H1 (cell line): ENCODE measurements around the gene MED16. TPM values are rescaled to one million over a fixed set of nuclear protein-coding genes. Genes with fewer than 3 reads are reported as not detected.
A peak's percentile ranks its signal among the peaks of the same experiment; 100 is the strongest.

Source experiments
- CTCF ChIA-PET: fragments of 300-600 bp; sonication (Branson Sonifier 250); formaldehyde crosslinking; loops from one replicate; lab custom pipeline; 2021; ENCODE audit not compliant: partially characterized antibody; lab: Charles Lee
- POLR2A ChIA-PET: fragments of 300-600 bp; sonication (Branson Sonifier 250); formaldehyde crosslinking; loops from one replicate; lab custom pipeline; 2021; ENCODE audit warnings: inconsistent platforms; ENCODE audit not compliant: partially characterized antibody; lab: Charles Lee
- DNase-seq, 2 experiments: peaks; one replicate each; pipeline versions ENCODE4 v3.0.0 to v3.0.0-alpha.2; 2010 to 2022; ENCODE audit warnings: low spot score in 2 of 2, low read depth in 1 of 2, mixed read lengths in 1 of 2
- FAIRE-seq: peaks from 2 replicates; lab custom pipeline; 2011; peaks lifted over from hg19 to GRCh38; lab: Jason Lieb, UNC
- H2AFZ ChIP-seq: 2 replicates; pipeline ENCODE4 v1.8.1; 2012; ENCODE audit warnings: low read length, inconsistent platforms
- H2AK5ac ChIP-seq: 2 replicates; pipeline ENCODE4 v1.6.1; 2013; ENCODE audit warnings: low read depth, low read length
- H2BK120ac ChIP-seq: replicated peaks from 2 replicates; pipeline ENCODE3; 2013; ENCODE audit warnings: low read depth, low read length, inconsistent platforms
- H2BK12ac ChIP-seq: 2 replicates; pipeline ENCODE4 v1.6.1; 2013; ENCODE audit warnings: low read depth, low read length
- H2BK15ac ChIP-seq: 2 replicates; pipeline ENCODE4 v1.6.1; 2013; ENCODE audit warnings: low read length
- H2BK20ac ChIP-seq: 2 replicates; pipeline ENCODE4 v1.6.1; 2013; ENCODE audit warnings: low read length
- H2BK5ac ChIP-seq: 2 replicates; pipeline ENCODE4 v1.6.1; 2013; ENCODE audit warnings: low read depth, low read length
- H3K14ac ChIP-seq: 2 replicates; pipeline ENCODE4 v1.6.1; 2013; ENCODE audit warnings: inconsistent platforms; ENCODE audit not compliant: insufficient read length
- H3K18ac ChIP-seq: 2 replicates; pipeline ENCODE4 v1.6.1; 2013; ENCODE audit warnings: low read length; ENCODE audit errors: extremely low read depth
- H3K23ac ChIP-seq: 2 replicates; pipeline ENCODE4 v1.6.1; 2013; ENCODE audit warnings: inconsistent platforms; ENCODE audit not compliant: insufficient read length
- H3K23me2 ChIP-seq: 2 replicates; pipeline ENCODE4 v1.6.1; 2013; ENCODE audit warnings: low read depth, low read length
- H3K27ac ChIP-seq: 2 replicates; pipeline ENCODE4 v1.6.1; 2011; ENCODE audit warnings: low read depth, low read length, inconsistent platforms
- H3K27me3 ChIP-seq, 4 experiments: replicated peaks in 1 of 4; 1 replicate in 1 of 4; 2 replicates in 3 of 4; pipeline versions ENCODE4 v1.6.1 to v1.8.1; 2011 to 2013; ENCODE audit warnings: low read length in 3 of 4, mild to moderate bottlenecking in 3 of 4, inconsistent platforms in 2 of 4, mixed read lengths in 2 of 4, moderate library complexity in 1 of 4; ENCODE audit not compliant: control insufficient read depth in 3 of 4, insufficient read depth in 3 of 4; ENCODE audit errors: extremely low read depth in 1 of 4
- H3K36me3 ChIP-seq, 4 experiments: 2 replicates each; pipeline versions ENCODE4 v1.6.1 to v1.8.1; 2011 to 2013; ENCODE audit warnings: mild to moderate bottlenecking in 4 of 4, low read length in 3 of 4, moderate library complexity in 2 of 4, control low read depth in 1 of 4, inconsistent platforms in 1 of 4; ENCODE audit not compliant: insufficient read depth in 4 of 4, control insufficient read depth in 2 of 4
- H3K4ac ChIP-seq: replicated peaks from 2 replicates; pipeline ENCODE3; 2013; ENCODE audit warnings: low read length, low read depth, mixed read lengths, inconsistent platforms; ENCODE audit not compliant: insufficient read length
- H3K4me1 ChIP-seq, 4 experiments: replicated peaks in 1 of 4; 1 replicate in 1 of 4; 2 replicates in 3 of 4; pipeline versions ENCODE4 v1.6.1 to v1.8.1; 2011 to 2013; ENCODE audit warnings: low read length in 3 of 4, inconsistent platforms in 2 of 4, mixed read lengths in 1 of 4; ENCODE audit not compliant: insufficient read depth in 4 of 4, control insufficient read depth in 3 of 4
- H3K4me2 ChIP-seq, 2 experiments: 2 replicates each; pipeline versions ENCODE4 v1.6.1 to v1.8.1; 2011 to 2013; ENCODE audit warnings: low read depth in 2 of 2, low read length in 2 of 2, control low read depth in 1 of 2, inconsistent platforms in 1 of 2, mild to moderate bottlenecking in 1 of 2; ENCODE audit not compliant: insufficient read depth in 1 of 2
- H3K4me3 ChIP-seq, 4 experiments: fragments of 200-600, 300-600 bp in 1 of 4; sonication (generic), shearing (Covaris generic), sonication (Bioruptor Twin) in 1 of 4; 2 replicates each; pipeline versions ENCODE4 v1.5.1 to v1.8.1; 2011 to 2016; ENCODE audit warnings: low read length in 4 of 4, low read depth in 3 of 4, control low read depth in 2 of 4, inconsistent platforms in 2 of 4, mild to moderate bottlenecking in 2 of 4, mixed read lengths in 1 of 4, moderate library complexity in 1 of 4; ENCODE audit not compliant: insufficient read depth in 2 of 4; ENCODE audit errors: extremely low read depth in 1 of 4
- H3K56ac ChIP-seq: replicated peaks from 2 replicates; pipeline ENCODE3; 2013; ENCODE audit warnings: low read depth, mild to moderate bottlenecking, mixed read lengths, low read length, inconsistent platforms; ENCODE audit not compliant: insufficient read length
- H3K79me1 ChIP-seq: 2 replicates; pipeline ENCODE4 v1.6.1; 2013; ENCODE audit warnings: low read depth, low read length, control low read depth
- H3K79me2 ChIP-seq, 2 experiments: 2 replicates each; pipeline versions ENCODE4 v1.6.1 to v1.8.1; 2012 to 2013; ENCODE audit warnings: low read length in 2 of 2, mild to moderate bottlenecking in 2 of 2, inconsistent platforms in 1 of 2; ENCODE audit not compliant: insufficient read depth in 2 of 2, control insufficient read depth in 1 of 2
- H3K9ac ChIP-seq, 4 experiments: replicated peaks in 1 of 4; 1 replicate in 1 of 4; 2 replicates in 3 of 4; pipeline versions ENCODE4 v1.6.1 to v1.8.1; 2011 to 2013; ENCODE audit warnings: low read depth in 3 of 4, low read length in 3 of 4, control low read depth in 2 of 4, mild to moderate bottlenecking in 2 of 4, moderate library complexity in 2 of 4, inconsistent platforms in 1 of 4; ENCODE audit errors: extremely low read depth in 1 of 4
- H3K9me3 ChIP-seq, 2 experiments: 2 replicates each; pipeline versions ENCODE4 v1.6.1 to v1.8.1; 2012 to 2013; ENCODE audit warnings: mild to moderate bottlenecking in 2 of 2, moderate library complexity in 2 of 2, control low read depth in 1 of 2, inconsistent platforms in 1 of 2, low read depth in 1 of 2, low read length in 1 of 2, mixed read lengths in 1 of 2; ENCODE audit not compliant: insufficient read depth in 2 of 2
- H4K20me1 ChIP-seq, 2 experiments: replicated peaks in 1 of 2; 2 replicates each; pipeline versions ENCODE3 to v1.8.1; 2011 to 2013; ENCODE audit warnings: inconsistent platforms in 2 of 2, low read length in 2 of 2, mild to moderate bottlenecking in 1 of 2; ENCODE audit not compliant: insufficient read depth in 2 of 2, control insufficient read depth in 1 of 2
- H4K5ac ChIP-seq: 2 replicates; pipeline ENCODE4 v1.6.1; 2013; ENCODE audit warnings: low read length, low read depth, mixed read lengths, inconsistent platforms; ENCODE audit not compliant: insufficient read length
- H4K8ac ChIP-seq: 2 replicates; pipeline ENCODE4 v1.8.0; 2013; ENCODE audit warnings: mild to moderate bottlenecking, moderate library complexity, low read length, inconsistent platforms; ENCODE audit not compliant: insufficient read depth; ENCODE audit errors: extremely low read depth
- H4K91ac ChIP-seq: replicated peaks from 2 replicates; pipeline ENCODE3; 2013; ENCODE audit warnings: low read length, mixed read lengths, inconsistent platforms; ENCODE audit not compliant: insufficient read length
- HDAC2 ChIP-seq, 2 experiments: fragments of 300-600 bp in 1 of 2; sonication (generic) in 1 of 2; IDR thresholded peaks; 2 replicates each; pipeline ENCODE4 v1.6.1; 2011 to 2012; ENCODE audit warnings: low read depth in 2 of 2, low read length in 2 of 2, mild to moderate bottlenecking in 2 of 2, moderate library complexity in 2 of 2, borderline replicate concordance in 1 of 2, inconsistent platforms in 1 of 2
- WGBS, 2 experiments: shearing (Covaris generic) in 1 of 2; methylation state at CpG; one replicate each; pipeline versions ENCODE4 v1.1.6 to v1.1.7; 2013 to 2015; ENCODE audit warnings: low lambda C conversion rate in 2 of 2, mixed read lengths in 2 of 2, inconsistent platforms in 1 of 2, low coverage in 1 of 2, missing lambda C conversion rate in 1 of 2; ENCODE audit not compliant: insufficient replicate concordance in 2 of 2, insufficient coverage in 1 of 2, insufficient read length in 1 of 2; ENCODE audit errors: extremely low coverage in 1 of 2, missing lambda C conversion rate in 1 of 2; 5-methylcytosine and 5-hydroxymethylcytosine counted together
- polyA plus RNA-seq, 7 experiments: library from polyadenylated mRNA; depleted of rRNA in 3 of 7; stranded (reverse) in 5 of 7; unstranded in 2 of 7; fragments of >200 nt in 5 of 7; fragments of 200-250 nt in 2 of 7; gene quantifications; 1 replicate in 5 of 7; 2 replicates in 1 of 7; 4 replicates in 1 of 7; pipeline versions ENCODE4 v1.2.1 to v1.2.3, GENCODE V29; 2011 to 2013; ENCODE audit warnings: missing spikeins in 2 of 7, mixed read lengths in 2 of 7
- total RNA-seq: library from RNA; stranded (reverse); fragmentation: NEBNext Ultra II Directional; extraction: Animal tissue kit (Norgen Biotek cat#: 25700); gene quantifications from 2 replicates; pipeline ENCODE4 v1.2.1, GENCODE V29; 2021
- TF ChIP-seq, protein P1 (sequence below): IDR thresholded peaks from 2 replicates; pipeline ENCODE4 v1.6.1; 2012; ENCODE audit warnings: inconsistent platforms

The MED16 gene
- total and polyA plus RNA-seq, 2 of the 8 experiments (the other 6 are each of a cell fraction or from before 2014, with no cell fraction given), result 51.0 to 67.2 TPM

DNA sequence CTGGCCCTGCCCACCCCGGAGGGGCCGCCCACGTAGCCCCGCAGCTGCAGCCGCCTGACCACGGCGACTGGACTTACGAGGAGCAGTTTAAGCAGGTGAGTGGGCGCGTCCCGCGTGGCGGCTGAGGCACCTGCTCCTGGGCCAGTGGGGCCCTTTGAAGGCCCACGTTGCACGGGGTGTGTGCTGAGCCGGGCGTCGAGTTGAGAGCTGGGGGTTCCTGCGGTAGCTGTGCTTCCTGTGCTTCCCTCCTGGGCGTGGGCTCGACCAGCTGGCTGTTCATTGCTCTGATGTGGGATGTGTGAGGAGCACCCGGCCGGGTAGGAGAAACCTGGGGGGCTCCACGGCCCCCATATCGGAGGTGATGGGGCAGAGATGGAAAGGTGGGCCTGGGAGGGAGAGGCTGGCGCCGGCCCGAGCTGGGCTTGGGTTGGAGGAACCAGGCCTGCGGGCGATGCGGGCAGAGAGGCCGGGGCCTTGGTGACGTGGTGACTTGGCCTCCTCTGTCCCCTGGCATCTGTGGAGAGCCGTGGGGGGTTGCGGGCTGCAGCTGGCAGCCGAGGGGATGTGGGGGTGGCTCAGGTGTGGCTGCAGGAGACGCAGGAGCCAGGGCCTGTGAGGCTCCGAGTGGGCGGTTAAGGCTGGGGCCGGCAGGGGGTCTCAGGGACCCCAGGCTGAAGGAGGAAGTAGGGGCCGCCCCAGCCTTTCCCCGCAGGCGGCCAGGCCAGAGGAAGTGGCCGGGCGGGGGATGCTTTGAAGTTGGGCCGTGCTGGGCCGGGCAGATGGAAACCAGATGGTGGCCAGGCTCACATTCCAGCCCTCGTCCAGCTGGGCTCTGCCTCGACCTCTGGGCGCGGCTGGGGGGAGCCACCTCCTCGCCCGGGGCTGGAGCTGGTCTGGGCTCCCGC is 39.9 kb upstream of the MED16 start:
- H3K23ac ChIP-seq, result no peak overlapping the region
- WGBS, 2 experiments, result 75% methylated on average over 46 of the region's 54 CpGs; no CpG with 5 or more reads in 1 of the 2 experiments
- DNase-seq (peak in 1 of 2 experiments; percentile 56), FAIRE-seq (no peak)
- peaks cover 0 to 52% of the 10 kb centered on the region in 2 experiments; a peak in 3 of 4 replicates for H3K79me2 ChIP-seq
- peak overlapping the region; percentile 73; the same call in 1 of the 2 replicates for H4K8ac ChIP-seq
- peak overlapping the region; percentile 48; the same call in 1 of the 2 replicates for H3K18ac ChIP-seq
- ChIA-PET POLR2A (interaction anchor here (0.6 to 1.9 kb wide), 7 partner anchors 12 to 130 kb away, joined by 3 to 6 read pairs (median 3); no protein-coding TSS in a partner anchor), CTCF (interaction anchor here (0.7 to 1.5 kb wide), 6 partner anchors 10 to 66 kb away, joined by 3 read pairs; no protein-coding TSS in a partner anchor)
- peak overlapping the region; percentile 66; the same call in 1 of the 2 replicates for H2BK5ac ChIP-seq
- peaks cover 10% of the 10 kb centered on the region; the same call in 1 of the 2 replicates for H3K79me1 ChIP-seq
- no peak overlapping the region for H2BK120ac ChIP-seq
- H4K20me1 ChIP-seq, result peaks cover 3 to 17% of the 10 kb centered on the region in 2 experiments
- H3K9me3 ChIP-seq, result no peaks in the 10 kb centered on the region
- peaks cover under 1 to 17% (median 6%) of the 10 kb centered on the region in 4 experiments for H3K4me1 ChIP-seq
- H3K27ac ChIP-seq, result peak overlapping the region; percentile 55; the same call in 1 of the 2 replicates
- H2BK20ac ChIP-seq, result no peak overlapping the region
- no peak overlapping the region for H4K5ac ChIP-seq
- no peak overlapping the region for H3K4ac ChIP-seq
- H3K4me2 ChIP-seq, result no peak overlapping the region
- no peaks in the 10 kb centered on the region for H3K27me3 ChIP-seq
- no peak overlapping the region for H3K14ac ChIP-seq
- H3K23me2 ChIP-seq, result no peaks in the 10 kb centered on the region
- H4K91ac ChIP-seq, result peak overlapping the region; percentile 73
- no peak overlapping the region for H2AFZ ChIP-seq
- no peak overlapping the region for H3K4me3 ChIP-seq
- H2AK5ac ChIP-seq, result 0 out of 2 replicates have a peak overlapping the region, but pooled peaks have one; percentile 39
- H2BK15ac ChIP-seq, result 0 out of 2 replicates have a peak overlapping the region, but pooled peaks have one; percentile 61
- no peak overlapping the region for H2BK12ac ChIP-seq
- H3K9ac ChIP-seq, result no peak overlapping the region
- H3K56ac ChIP-seq, result no peak overlapping the region
- peaks cover 3 to 19% (median 12%) of the 10 kb centered on the region in 4 experiments; a peak in 7 of 8 replicates for H3K36me3 ChIP-seq
- TF ChIP-seq, protein P1, sequence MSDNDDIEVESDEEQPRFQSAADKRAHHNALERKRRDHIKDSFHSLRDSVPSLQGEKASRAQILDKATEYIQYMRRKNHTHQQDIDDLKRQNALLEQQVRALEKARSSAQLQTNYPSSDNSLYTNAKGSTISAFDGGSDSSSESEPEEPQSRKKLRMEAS, result 0 out of 2 replicates have a peak, but pooled peaks have one; percentile 23
- no peak for TF ChIP-seq HDAC2 (IDR thresholded peaks at IDR 0.05; ENCODE audit: borderline replicate concordance in 1 of 2, low read depth in 2 of 2, low read length in 2 of 2)
